Liver (tissue), 9 donors: ENCODE measurements around the gene TBX2. TPM values are rescaled to one million over a fixed set of nuclear protein-coding genes. Genes with fewer than 3 reads are reported as not detected.

Experiments
- DNase-seq: peaks from one replicate; pipeline ENCODE4 v3.0.0-alpha.2; 2017; ENCODE audit warnings: low spot score
- H3K27ac ChIP-seq, 2 donors: one replicate each; pipeline ENCODE4 v1.7.0; 2013; ENCODE audit warnings: inconsistent platforms in 2 of 2, low read length in 2 of 2, control low read depth in 1 of 2, low read depth in 1 of 2, mild to moderate bottlenecking in 1 of 2
- H3K27me3 ChIP-seq, 4 donors: one replicate each; pipeline versions ENCODE4 v1.6.1 to v1.7.0; 2013; ENCODE audit warnings: low read length in 3 of 4, inconsistent platforms in 1 of 4, mild to moderate bottlenecking in 1 of 4, moderate library complexity in 1 of 4; ENCODE audit not compliant: control insufficient read depth in 4 of 4, insufficient read depth in 4 of 4
- H3K36me3 ChIP-seq, 4 donors: one replicate each; pipeline versions ENCODE4 v1.6.1 to v1.7.0; 2013; ENCODE audit warnings: low read length in 3 of 4, mild to moderate bottlenecking in 3 of 4, low read depth in 1 of 4, moderate library complexity in 1 of 4; ENCODE audit not compliant: control insufficient read depth in 4 of 4, insufficient read depth in 3 of 4
- H3K4me1 ChIP-seq, 4 donors: one replicate each; pipeline versions ENCODE4 v1.6.1 to v1.7.0; 2013; ENCODE audit warnings: low read length in 3 of 4, mild to moderate bottlenecking in 3 of 4, moderate library complexity in 1 of 4; ENCODE audit not compliant: control insufficient read depth in 4 of 4, insufficient read depth in 4 of 4
- H3K4me3 ChIP-seq, 3 donors: one replicate each; pipeline versions ENCODE4 v1.6.1 to v1.7.0; 2013; ENCODE audit warnings: low read length in 3 of 3, control low read depth in 1 of 3, low read depth in 1 of 3, mild to moderate bottlenecking in 1 of 3
- H3K9ac ChIP-seq, 2 donors: one replicate each; pipeline ENCODE4 v1.7.0; 2013; ENCODE audit warnings: low read length in 2 of 2, mild to moderate bottlenecking in 2 of 2, moderate library complexity in 2 of 2, control low read depth in 1 of 2, low read depth in 1 of 2
- H3K9me3 ChIP-seq, 4 donors: one replicate each; pipeline versions ENCODE4 v1.6.1 to v1.7.0; 2013; ENCODE audit warnings: low read length in 3 of 4; ENCODE audit not compliant: control insufficient read depth in 4 of 4
- ATF3 ChIP-seq: IDR thresholded peaks from 2 replicates; pipeline ENCODE4 v1.6.1; 2016; ENCODE audit warnings: antibody characterized with exemption
- CTCF ChIP-seq: fragments of 150-350 bp; IDR thresholded peaks from 2 replicates; pipeline ENCODE4 v1.5.1; 2017; ENCODE audit warnings: improper control_type of control experiment, low read depth, low read length; ENCODE audit not compliant: missing input control
- EGR1 ChIP-seq, 2 donors: IDR thresholded peaks; 2 replicates each; pipeline ENCODE4 v1.6.1; 2016 to 2018; ENCODE audit warnings: antibody characterized with exemption in 2 of 2, low read depth in 2 of 2
- FOXA1 ChIP-seq: IDR thresholded peaks from 2 replicates; pipeline ENCODE4 v1.6.1; 2016; ENCODE audit warnings: antibody characterized with exemption
- FOXA2 ChIP-seq: IDR thresholded peaks from 2 replicates; pipeline ENCODE4 v1.6.1; 2016; ENCODE audit warnings: antibody characterized with exemption
- GABPA ChIP-seq, 2 donors: IDR thresholded peaks in 1 of 2; conservative IDR thresholded peaks in 1 of 2; 2 replicates each; pipeline ENCODE4 v1.6.1; 2016; ENCODE audit warnings: antibody characterized with exemption in 2 of 2, mild to moderate bottlenecking in 1 of 2, moderate library complexity in 1 of 2
- HNF4A ChIP-seq, 2 donors: conservative IDR thresholded peaks; 2 replicates each; pipeline ENCODE4 v1.6.1; 2016; ENCODE audit warnings: antibody characterized with exemption in 2 of 2, mild to moderate bottlenecking in 2 of 2
- HNF4G ChIP-seq: IDR thresholded peaks from 2 replicates; pipeline ENCODE4 v1.6.1; 2016; ENCODE audit warnings: antibody characterized with exemption
- JUND ChIP-seq, 2 donors: IDR thresholded peaks; 2 replicates each; pipeline ENCODE4 v1.6.1; 2016; ENCODE audit warnings: antibody characterized with exemption in 2 of 2
- MAX ChIP-seq: IDR thresholded peaks from 2 replicates; pipeline ENCODE4 v1.6.1; 2016; ENCODE audit warnings: antibody characterized with exemption
- NR2F2 ChIP-seq: IDR thresholded peaks from 2 replicates; pipeline ENCODE4 v1.6.1; 2016; ENCODE audit warnings: antibody characterized with exemption
- RAD21 ChIP-seq, 2 donors: IDR thresholded peaks; 2 replicates each; pipeline ENCODE4 v1.6.1; 2016; ENCODE audit warnings: antibody characterized with exemption in 2 of 2, mild to moderate bottlenecking in 2 of 2
- RXRA ChIP-seq, 2 donors: IDR thresholded peaks; 2 replicates each; pipeline ENCODE4 v1.6.1; 2017 to 2018; ENCODE audit warnings: antibody characterized with exemption in 2 of 2, mild to moderate bottlenecking in 1 of 2
- SP1 ChIP-seq: IDR thresholded peaks from 2 replicates; pipeline ENCODE4 v1.6.1; 2018; ENCODE audit warnings: antibody characterized with exemption, mild to moderate bottlenecking
- TAF1 ChIP-seq: conservative IDR thresholded peaks from 2 replicates; pipeline ENCODE4 v1.6.1; 2016; ENCODE audit warnings: antibody characterized with exemption, mild to moderate bottlenecking
- YY1 ChIP-seq: IDR thresholded peaks from 2 replicates; pipeline ENCODE4 v1.6.1; 2016; ENCODE audit warnings: antibody characterized with exemption, mild to moderate bottlenecking
- whole genome bisulfite sequencing: extraction: QIAGEN DNeasy Blood & Tissue Kit; methylation state at CpG from one replicate; pipeline ENCODE4 v1.1.7; 2013; 5-methylcytosine and 5-hydroxymethylcytosine counted together
- polyA plus RNA-seq, 2 donors: library from polyadenylated mRNA; stranded (reverse) in 1 of 2; unstranded in 1 of 2; fragments of 200-250 nt in 1 of 2; fragments of >200 nt in 1 of 2; fragmentation: Nextera tagmentation in 1 of 2; extraction: Ambion mirVana in 1 of 2; gene quantifications; one replicate each; pipeline versions ENCODE4 v1.2.1 to v1.2.3, GENCODE V29; 2013 to 2015
- total RNA-seq, 2 donors: library from RNA; depleted of rRNA; stranded (reverse); fragments of >200 nt; gene quantifications; one replicate each; pipeline ENCODE4 v1.2.3, GENCODE V29; 2014
- TF ChIP-seq, protein P1 (sequence below): IDR thresholded peaks from 2 replicates; pipeline ENCODE4 v1.6.1; 2016; ENCODE audit warnings: antibody characterized with exemption
- TF ChIP-seq, protein P2 (sequence below): IDR thresholded peaks from 2 replicates; pipeline ENCODE4 v1.6.1; 2016; ENCODE audit warnings: antibody characterized with exemption, mild to moderate bottlenecking
- donor health status: healthy.
- donor health status: healthy.
- donor health status: healthy.
- donor health status: healthy.
- donor health status: healthy.

TBX2 gene
- total and polyA plus RNA-seq, 4 donors, result 0.85 to 3.1 (median 2.5) TPM

- WGBS, result 96% methylated on average over 11 of the region's 11 CpGs
- H3K27ac ChIP-seq, result no peak overlapping the region
Measured at GRCh38 chr17:61387511-61388305, 11.9 kb upstream of the TBX2 start.

More at GRCh38 chr17:61387511-61388305, 11.9 kb upstream of the TBX2 start:
- Histone ChIP-seq H3K9ac (no peak overlapping the region), H3K27me3 (peaks cover 0 to 2% (median 0%) of the 10 kb centered on the region in 4 donors), H3K4me3 (no peak overlapping the region), H3K36me3 (no peaks in the 10 kb centered on the region), H3K4me1 (peaks cover 0 to 4% (median 1%) of the 10 kb centered on the region in 4 donors), H3K9me3 (no peaks in the 10 kb centered on the region)
- no peak for DNase-seq
- TF ChIP-seq SP1, result no peak
- TF ChIP-seq, protein P1, sequence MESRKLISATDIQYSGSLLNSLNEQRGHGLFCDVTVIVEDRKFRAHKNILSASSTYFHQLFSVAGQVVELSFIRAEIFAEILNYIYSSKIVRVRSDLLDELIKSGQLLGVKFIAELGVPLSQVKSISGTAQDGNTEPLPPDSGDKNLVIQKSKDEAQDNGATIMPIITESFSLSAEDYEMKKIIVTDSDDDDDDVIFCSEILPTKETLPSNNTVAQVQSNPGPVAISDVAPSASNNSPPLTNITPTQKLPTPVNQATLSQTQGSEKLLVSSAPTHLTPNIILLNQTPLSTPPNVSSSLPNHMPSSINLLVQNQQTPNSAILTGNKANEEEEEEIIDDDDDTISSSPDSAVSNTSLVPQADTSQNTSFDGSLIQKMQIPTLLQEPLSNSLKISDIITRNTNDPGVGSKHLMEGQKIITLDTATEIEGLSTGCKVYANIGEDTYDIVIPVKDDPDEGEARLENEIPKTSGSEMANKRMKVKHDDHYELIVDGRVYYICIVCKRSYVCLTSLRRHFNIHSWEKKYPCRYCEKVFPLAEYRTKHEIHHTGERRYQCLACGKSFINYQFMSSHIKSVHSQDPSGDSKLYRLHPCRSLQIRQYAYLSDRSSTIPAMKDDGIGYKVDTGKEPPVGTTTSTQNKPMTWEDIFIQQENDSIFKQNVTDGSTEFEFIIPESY, result no peak
- TF ChIP-seq FOXA1, result no peak
- no peak for TF ChIP-seq CTCF
- TF ChIP-seq TAF1, result no peak
- no peak for TF ChIP-seq RAD21 (IDR thresholded peaks at IDR 0.05)
- TF ChIP-seq GABPA (IDR thresholded peaks at IDR 0.05 in 1 of 2, conservative IDR thresholded peaks at IDR 0.05 in 1 of 2), result no peak
- no peak for TF ChIP-seq HNF4A (conservative IDR thresholded peaks at IDR 0.05)
- TF ChIP-seq HNF4G, result no peak
- no peak for TF ChIP-seq MAX
- no peak for TF ChIP-seq FOXA2
- no peak for TF ChIP-seq RXRA (IDR thresholded peaks at IDR 0.05)
- TF ChIP-seq, protein P2, sequence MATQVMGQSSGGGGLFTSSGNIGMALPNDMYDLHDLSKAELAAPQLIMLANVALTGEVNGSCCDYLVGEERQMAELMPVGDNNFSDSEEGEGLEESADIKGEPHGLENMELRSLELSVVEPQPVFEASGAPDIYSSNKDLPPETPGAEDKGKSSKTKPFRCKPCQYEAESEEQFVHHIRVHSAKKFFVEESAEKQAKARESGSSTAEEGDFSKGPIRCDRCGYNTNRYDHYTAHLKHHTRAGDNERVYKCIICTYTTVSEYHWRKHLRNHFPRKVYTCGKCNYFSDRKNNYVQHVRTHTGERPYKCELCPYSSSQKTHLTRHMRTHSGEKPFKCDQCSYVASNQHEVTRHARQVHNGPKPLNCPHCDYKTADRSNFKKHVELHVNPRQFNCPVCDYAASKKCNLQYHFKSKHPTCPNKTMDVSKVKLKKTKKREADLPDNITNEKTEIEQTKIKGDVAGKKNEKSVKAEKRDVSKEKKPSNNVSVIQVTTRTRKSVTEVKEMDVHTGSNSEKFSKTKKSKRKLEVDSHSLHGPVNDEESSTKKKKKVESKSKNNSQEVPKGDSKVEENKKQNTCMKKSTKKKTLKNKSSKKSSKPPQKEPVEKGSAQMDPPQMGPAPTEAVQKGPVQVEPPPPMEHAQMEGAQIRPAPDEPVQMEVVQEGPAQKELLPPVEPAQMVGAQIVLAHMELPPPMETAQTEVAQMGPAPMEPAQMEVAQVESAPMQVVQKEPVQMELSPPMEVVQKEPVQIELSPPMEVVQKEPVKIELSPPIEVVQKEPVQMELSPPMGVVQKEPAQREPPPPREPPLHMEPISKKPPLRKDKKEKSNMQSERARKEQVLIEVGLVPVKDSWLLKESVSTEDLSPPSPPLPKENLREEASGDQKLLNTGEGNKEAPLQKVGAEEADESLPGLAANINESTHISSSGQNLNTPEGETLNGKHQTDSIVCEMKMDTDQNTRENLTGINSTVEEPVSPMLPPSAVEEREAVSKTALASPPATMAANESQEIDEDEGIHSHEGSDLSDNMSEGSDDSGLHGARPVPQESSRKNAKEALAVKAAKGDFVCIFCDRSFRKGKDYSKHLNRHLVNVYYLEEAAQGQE, result no peak
- no peak for TF ChIP-seq EGR1 (IDR thresholded peaks at IDR 0.05; ENCODE audit: low read depth in 2 of 2)
- no peak for TF ChIP-seq NR2F2
- TF ChIP-seq YY1, result no peak
- no peak for TF ChIP-seq JUND (IDR thresholded peaks at IDR 0.05)
- TF ChIP-seq ATF3, result no peak
